ENCODE measurements around the gene PPP1R10.
"Not testable (repeated sequence)": the region's sequence is repeated elsewhere in the genome, so short reads cannot be mapped to it uniquely, and the experiment has no call there.

The PPP1R10 gene

DNA sequence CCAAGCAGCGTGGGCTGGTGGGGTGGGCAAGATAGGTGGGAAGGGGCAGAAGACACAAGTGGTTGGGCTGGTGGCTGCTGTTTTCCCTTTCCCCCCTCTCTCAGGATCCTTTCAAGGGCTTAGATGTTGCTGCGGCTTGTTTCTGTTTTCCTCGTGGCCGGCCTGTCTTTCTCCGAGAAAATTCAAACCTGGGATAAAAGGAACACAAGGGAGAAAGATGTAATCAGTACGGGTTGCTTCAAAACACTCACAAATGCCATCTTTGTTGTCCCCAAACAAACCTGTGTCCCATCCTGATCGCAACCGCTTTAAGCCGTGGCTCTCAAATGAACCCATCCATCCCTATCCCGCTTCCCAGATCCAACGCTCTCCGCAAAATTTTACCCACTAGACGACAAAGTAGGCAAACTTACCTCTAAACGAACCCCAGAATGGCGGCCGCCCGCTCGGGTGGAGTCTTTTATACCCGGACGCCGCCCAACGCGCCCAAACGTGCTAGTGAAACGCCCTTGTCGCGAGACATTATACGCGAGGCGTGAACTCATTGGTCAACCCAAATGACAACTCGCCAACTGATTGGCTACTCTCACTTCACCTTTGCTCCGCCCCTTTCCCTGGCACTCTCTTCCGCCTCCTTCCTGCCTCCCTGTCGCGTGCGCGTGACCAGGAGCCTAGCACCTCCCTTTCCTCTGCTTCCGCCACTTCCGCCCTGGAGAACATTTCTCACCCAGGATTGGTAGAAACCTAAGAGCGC, at the start of gene PPP1R10:
PPP1R10 (minus strand) TSS at position 433 of the 754 bp plus-strand sequence. CDS start 7,299 bp downstream, outside the sequence.
- DNase-seq, result peak; percentile 98 to 99

DNA sequence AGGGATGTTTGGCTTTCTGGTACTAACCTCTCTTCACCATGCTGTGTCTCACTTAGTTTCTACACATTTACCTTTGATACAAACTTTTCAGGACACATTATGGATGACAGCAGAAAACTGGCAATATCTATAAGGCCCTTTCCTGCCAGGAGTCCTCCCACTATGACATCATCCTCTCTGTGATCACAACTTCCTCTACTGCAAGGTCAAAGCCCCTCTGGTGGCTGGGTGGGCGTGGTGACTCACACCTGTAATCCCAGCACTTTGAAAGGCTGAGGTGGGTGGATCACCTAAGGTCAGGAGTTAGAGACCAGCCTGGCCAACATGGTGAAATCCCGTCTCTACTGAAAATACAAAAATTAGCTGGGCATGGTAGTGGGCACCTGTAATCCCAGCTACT, 49.3 kb upstream of the PPP1R10 start:
- DNase-seq, result peak in 1 of 2 donors; percentile 58

DNA sequence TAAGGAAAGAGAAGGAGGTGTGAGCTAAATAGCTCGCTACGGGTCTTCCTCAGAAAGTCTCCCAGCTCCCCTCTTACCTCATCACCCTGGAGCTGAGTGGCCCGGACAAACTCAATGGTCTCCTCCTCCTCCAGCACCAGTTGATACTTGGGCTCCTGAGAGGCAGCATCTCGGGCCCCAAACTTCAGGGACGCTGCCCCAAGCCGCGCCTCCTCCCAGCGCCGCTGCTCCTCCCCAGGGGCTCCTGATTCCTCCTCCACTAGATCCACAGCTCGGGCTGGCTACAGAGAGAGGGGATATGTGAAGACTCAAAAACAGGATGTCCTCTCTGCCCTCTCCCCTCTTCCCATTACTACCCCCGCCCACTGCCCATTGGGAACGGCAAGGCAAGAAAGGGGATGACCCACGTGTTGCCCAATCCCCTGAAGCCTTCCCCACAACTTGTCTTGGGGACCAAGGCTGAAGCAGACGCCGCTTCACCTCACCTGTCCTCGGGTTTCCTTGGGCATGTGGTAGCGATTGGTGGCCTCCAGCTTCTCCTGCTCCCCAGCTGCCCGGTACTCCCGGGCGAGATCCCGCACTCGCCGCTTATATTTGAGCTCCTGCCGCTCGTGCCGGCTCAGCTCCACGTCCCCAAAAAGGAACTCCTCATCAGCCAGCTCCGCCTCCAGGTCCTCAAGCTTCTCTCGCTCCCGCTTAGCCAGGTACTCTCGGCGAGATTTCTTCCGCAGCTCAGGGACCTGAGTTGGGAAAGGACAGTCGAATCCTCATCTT, 48.1 kb upstream of the PPP1R10 start:
- no peak for DNase-seq

DNA sequence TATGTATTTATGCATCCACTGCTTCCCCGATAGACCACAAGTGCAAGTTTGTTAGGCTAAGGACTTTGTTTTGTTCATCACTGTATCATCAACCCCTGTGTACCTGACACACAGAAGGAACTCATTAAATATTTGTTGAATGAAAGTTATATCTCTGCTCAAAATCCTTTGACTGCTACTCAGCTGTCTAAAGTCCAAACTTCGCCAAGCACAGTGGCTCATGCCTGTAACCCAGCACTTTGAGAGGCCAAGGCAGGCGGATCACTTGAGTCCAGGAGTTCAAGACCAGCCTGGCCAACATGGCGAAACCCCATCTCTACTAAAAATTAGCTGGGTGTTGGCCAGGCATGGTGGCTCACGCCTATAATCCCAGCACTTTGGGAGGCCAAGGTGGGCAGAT, 40.9 kb upstream of the PPP1R10 start:
- DNase-seq, result not testable (repeated sequence)

DNA sequence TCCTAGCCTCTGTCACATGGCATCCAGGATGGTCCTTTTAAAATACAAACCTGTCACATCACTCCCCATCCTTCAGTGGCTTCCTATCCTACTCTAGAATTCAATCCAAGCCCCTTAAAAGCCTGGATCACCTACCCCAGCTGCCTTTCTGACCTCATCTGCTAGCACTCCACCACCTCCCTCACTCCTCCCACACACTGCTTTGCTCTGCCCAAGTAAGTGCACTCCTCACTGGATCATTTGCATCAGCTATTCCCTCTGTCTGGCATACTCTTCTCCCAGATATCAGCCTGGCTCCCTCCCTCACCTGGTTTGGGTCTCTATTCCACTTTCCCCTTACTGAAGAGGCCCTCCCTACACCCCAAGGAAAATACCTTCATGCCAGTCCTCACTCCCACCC, 40.4 kb upstream of the PPP1R10 start:
- no peak for DNase-seq

DNA sequence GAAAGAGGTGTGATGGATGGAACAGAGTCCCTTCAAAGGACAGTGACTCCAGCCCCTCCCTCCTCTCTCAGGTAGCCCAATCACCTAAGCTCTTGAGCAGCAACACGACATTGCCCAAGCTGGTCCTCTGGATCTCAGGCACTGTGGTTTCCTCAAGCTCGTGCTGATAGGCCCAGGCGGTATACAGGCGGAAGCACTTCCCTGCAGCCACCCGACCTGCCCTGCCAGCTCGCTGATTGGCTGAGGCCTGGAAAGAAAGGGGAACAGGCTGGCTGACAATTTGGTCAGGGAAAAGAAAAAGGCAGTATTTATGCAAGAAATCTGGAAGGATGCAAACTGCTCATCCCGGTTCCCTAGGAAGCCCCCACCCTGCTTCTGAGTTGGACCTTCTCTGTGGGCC, 39.5 kb upstream of the PPP1R10 start:
- no peak for DNase-seq

DNA sequence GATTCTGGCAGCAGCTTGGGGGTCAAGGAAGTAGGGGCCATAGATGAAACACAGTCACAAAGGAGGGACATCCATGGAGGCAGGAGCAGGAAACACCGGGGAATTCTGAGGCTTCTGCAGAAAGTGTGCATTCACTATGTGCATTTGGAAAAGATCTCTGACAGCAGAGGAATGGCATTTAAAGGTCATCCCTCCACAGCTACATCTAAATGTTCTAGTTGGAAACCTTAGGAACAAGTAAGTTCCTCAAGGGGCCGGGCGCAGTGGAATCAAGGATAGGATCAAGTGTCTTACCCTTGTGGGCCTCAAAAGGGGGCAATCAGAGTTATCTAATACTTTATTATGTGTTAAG, 38.7 kb upstream of the PPP1R10 start:
- no peak for DNase-seq

DNA sequence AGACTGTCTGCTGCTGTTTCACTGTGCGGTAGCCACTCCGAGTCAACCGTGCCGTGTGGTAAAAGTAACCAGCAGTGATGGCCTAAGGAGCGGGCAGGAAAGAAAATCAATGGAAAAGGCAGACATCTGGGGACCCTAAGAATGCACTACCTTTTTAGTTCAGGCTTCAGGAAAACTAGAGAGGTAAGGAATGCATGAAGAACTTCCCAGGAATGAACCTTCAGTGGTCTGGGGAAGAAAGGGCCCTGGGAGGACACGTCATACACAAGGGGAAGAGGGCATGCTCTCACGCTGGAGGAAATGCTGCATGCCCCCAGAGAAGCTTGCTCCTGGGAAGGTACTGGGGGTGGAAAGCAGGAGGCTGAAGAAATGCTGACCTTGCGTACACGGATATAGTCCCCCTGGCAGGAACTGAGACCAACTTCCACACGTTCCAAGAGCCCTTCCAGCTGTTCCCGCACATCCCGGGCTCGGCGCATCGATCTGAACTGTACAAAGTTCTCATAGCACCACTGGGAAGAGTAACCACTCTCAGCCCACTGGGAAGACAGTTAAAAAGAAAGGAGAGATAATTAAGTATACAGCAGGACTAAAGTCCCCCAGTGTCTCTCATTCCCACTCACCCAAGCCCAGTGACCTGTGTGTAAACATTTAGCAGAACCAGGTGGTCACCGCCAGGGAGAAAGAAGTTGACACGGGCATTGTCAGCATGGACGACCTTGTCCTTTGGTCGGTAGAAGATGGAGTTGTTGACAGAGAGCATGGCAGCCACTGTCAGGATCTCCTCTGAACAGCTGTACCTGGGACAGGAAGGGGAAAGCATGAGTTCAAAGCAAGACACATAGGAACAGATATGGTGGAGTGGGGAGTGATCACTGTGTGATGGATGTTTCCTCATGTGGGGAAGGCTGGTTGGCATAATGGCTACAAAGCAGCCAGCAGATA, 38.0 kb upstream of the PPP1R10 start:
- no peak for DNase-seq

DNA sequence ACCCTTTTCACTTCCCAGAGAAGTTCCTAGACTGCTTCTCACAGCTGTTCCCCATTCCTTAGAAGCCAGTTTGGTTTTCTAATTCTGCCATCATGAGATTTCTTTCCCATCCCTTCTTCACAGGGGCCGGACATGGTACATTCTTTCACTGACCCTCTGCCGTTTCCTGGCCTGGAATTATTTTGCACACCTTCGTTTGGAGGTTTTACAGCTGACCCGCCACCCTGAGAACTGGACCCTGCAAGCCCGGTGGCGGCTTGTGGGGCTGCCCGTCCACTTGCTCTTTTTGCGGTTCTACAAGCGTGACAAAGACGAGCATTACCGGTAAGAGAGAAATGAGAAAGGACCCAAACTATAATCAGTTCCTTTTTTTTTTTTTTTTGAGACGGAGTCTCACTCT, 34.1 kb upstream of the PPP1R10 start:
- DNase-seq, result no peak

DNA sequence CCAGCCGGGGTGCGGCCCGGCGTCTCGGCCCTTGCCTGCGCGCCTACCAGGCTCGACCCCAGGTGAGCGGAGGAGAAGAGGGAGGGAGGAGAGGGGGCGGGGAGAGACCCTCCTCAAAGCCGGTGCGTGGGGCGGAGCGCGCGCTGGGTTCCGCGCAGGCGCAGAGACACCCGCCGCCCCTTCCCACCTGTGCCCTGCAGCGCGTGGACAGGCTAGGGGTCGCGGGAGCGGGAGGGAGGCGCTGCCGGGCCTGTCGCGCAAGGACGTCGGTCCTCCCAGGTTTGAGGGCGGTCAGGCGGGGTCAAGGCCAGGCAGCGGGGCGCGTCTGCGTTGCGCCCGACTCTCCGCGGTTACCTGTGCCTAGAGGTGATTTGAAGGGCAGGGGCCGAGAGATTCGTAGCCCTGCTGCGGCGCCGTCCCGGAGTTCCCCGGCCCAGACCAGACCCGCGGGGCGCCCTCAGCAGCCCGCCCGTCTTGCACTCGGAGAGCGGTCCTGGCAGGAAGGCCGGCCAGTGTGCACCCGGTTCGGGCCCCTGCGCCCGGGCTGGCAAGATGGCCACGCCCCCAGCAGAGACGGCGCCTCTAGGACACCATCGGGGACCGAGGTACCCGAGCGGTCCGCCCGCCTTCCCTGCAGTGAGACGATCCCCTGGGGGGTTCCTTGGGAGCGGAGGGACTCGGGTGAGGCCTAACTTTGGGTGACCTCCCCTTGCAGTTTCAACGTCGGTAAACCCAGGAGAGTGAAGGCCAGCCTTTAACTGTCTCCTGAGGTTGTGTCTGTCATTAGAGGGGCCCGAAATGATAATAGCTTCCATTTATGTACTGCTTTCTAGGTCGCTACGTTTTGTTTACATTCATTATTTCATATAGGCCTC, 30.4 kb upstream of the PPP1R10 start:
- DNase-seq, result peak; percentile 77 to 80

DNA sequence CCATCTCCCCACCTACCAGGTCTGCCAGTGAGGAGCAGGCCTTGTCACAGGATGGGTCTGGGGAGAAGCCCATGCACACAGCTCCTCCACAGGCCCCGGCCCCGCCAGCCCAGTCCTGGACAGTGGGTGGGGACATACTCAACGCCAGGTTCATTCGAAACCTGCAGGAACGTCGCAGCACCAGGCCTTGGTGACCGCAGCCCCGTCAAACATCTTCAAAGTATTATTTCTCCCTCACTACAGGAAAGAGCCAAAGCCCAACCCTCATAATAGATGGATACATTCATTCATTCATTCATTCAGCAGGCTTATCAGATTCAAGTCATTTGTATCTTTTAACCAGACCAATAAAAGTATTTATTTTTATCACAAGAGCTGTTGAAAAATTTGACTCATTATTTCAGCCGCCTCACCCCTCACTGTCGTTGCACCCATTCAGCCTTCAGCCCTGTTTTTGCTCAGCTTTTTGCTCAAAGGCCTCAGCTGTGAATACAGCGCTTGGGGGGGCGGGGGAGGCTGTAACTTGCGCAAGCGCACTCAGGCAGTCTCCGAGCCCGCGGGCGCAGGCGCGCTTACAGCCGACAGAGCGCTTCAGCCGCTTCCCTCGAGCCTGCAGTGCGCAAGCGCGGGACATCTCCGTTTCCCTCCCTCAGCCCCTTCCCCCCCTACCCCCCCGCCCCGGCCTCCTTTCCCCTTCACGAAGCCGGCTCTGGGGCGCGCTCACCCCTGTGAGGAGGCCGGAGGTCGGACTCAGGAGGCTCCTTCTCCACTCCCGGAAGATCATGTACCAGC, 29.6 kb upstream of the PPP1R10 start, which contains the start of gene C6orf136:
C6orf136 (plus strand) TSS at position 684 of the 792 bp plus-strand sequence; CDS start at position 783, 99 bp downstream.
- peak; percentile 93 for DNase-seq

DNA sequence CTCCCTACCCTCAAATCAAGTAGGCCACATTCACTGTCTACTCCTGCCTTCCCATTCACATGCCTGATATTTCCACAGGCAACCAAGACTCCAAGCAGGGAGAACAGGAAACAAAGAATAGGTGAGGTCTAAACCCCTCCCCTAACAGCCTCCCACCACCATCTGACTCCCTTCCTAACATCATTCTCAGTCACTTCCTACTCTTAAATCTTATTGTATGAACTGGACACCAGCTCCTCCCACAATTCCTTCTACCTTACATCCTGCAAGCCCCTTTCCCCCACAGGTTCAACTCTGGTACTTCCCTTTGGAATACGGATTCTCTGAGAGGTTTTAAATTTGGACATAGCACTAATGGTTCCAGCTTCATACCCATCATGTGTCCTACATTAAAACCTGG, 28.9 kb upstream of the PPP1R10 start:
- no peak for DNase-seq

DNA sequence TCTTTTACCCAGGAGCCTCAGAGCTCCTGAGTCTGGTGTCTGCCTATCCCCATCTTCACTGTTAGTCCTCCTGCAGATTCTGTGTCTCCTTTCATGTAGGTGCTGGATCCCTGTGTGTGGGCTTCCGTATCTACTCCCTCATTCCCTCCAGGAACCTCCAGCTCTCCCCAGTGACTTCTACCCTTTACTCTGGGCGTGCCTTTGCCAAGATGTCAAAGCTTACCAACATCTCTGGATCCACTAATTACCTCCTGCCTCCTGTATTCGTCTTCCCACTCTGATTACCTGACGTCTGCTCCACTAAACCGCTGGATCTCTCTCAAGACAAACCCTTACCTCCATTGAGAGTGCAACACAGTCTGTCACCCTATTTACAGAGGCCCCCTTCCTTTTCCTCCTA, 27.7 kb upstream of the PPP1R10 start:
- no peak for DNase-seq

DNA sequence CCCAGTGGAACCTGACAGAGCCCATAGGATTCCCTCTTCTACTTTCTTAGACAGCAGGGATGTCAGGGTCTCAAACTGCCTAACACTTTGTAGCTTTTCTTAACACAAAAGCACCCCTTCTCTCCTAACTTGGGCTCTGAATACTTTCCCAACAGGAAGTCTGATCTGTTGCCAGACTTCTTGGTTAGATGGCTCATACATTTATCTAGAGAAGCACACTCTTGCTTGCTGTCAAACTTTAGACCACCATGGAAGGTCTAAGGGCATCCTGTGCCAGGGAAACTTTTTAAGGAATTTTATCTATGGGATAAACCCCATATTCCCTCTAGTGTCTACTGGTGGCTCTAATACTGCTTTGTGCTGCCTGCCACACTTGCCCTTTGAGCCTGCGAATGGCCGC, 26.6 kb upstream of the PPP1R10 start:
- DNase-seq, result no peak

DNA sequence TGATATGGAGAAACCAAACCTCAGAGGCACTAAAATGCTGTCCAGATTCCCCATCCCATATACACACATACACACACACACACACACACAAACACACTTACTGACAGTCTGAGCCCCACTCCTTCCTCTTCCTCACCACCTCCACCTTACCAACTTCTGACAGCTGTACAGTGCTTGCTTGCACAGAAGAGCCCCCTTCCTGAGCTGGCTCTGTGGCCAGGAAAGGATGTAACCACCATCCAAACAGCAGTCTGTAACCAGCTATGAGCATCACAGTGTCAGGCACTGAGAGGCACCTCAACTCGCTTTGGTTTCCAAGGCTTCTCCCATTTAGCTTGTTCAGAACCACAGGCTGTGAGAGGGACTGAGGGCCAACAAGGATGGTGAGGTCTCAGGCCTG, 24.0 kb upstream of the PPP1R10 start:
- DNase-seq, result no peak

DNA sequence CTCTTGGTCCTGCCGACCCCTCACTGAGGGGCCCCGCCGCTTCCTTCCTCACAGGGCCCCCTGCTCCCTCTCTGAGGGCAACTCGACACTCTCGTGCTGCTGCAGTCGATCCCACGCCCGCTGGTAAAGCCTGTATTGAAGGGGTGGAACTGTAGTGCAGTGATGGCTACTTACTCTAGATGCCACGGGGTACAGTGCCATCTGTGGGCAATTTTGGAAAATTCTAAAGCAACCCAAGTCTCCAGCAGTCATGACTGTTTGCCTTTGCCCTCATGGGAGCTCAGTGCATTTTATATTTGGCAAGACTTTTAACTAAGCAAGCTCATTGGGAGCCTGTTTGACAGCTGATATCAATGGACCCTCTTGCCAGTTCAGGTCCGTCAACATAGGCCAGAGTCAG, 23.4 kb upstream of the PPP1R10 start:
- no peak for DNase-seq

DNA sequence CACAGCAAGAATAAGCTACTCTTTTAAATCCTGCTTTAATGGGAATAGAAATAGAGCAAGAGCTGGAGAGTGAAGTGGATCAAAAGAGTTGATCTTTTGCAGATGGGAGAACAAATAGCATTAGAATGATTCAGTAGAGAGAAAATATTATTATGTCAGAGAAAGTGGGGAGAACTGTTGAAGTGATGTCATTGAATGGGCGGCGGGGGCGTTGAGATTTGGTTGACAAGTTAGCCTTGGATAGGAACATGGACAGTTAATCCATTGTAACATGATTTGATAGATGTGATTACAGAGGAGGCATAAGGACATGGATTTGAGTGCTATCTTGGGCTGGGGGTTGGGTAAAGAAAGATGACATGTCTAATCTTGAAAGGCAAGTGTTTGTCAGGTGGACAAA, 18.8 kb upstream of the PPP1R10 start:
- DNase-seq, result no peak

DNA sequence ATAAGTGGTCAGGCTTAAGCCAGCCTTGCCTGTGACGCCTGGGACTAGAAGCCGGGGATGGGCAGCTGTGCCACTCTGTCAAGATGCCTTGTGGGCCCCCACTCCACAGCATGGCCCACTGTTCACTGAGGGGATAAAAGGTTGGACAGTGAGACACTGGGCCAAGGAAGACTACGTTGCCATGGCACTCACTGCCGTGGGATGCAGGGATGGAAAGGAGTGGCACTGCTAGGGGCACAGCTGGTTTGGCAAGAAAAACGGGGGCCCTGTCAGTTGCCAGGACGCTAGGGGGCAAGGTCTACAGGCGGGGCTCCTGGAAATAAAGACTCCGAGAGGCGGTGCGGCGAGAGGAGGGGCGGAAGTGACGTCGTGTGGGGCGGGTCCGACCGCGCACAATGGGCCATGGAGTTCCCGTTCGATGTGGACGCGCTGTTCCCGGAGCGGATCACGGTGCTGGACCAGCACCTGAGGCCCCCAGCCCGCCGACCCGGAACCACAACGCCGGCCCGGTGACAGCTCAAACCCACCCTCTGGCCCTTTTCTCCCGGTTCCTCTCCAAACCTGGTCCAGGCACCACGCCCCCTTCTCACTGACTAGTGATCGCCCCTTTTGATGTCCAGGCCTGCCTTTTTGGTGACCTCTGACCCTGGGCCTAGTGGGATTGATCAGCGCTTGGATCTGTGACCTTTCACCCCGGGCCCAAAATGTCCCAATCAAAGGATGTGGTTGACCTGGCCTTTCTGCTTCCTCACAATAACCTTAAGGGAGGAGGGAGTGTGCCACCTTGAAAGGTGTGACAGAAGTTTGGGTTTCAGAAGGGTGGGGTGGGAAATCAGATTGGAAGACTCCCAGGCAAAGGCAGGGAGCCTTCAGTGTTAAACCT, 9.7 kb upstream of the PPP1R10 start, which contains the start of gene ATAT1:
ATAT1 (plus strand) TSS at position 391 of the 883 bp plus-strand sequence.
- peak; percentile 85 to 88 for DNase-seq

DNA sequence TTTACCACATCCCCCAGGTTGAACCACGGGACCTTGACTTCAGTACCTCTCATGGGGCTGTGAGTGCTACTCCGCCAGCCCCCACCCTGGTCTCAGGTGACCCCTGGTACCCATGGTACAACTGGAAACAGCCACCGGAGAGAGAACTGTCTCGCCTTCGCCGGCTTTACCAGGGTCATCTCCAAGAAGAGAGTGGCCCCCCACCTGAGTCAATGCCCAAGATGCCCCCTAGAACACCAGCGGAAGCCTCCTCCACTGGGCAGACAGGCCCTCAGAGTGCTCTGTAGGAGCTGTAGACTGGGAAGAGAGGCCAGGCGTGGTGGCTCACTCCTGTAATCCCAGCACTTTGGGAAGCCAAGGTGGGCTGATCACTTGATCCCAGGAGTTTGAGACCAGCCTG, 8.5 kb upstream of the PPP1R10 start:
- DNase-seq, result no peak

DNA sequence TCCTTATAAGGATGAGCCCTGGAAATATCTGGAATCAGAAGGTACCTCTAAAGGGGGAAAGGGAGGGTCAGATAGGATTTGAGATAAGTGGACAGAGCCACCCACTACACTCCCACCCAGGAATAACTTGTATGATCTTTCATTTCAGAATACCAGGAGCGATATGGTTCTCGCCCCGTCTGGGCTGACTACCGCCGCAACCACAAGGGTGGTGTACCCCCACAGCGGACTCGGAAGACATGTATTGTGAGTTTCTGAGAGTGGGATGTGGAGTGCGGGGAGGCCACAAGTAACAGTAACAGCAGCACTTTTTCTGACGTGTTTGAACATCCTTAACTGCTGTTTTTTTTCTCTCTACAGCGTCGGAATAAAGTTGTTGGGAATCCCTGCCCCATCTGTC, 2.5 kb upstream of the PPP1R10 start:
- no peak for DNase-seq

All from activated CD4-positive, alpha-beta T cell treated with anti-CD3 and anti-CD28 coated beads for 4 hours (primary cell).